HG03139 (cell line): ENCODE results near the gene KLHL33.

Experiments
- ATAC-seq: cut with Tn5 transposase; IDR thresholded peaks from one replicate; pipeline ENCODE4 v1.9.1; 2021; ENCODE audit not compliant: unreplicated experiment

KLHL33 gene

GRCh38 chr14:20435582-20436362, at the start of gene KLHL33:
KLHL33 (minus strand) TSS chr14:20436166; CDS start chr14:20435811, 355 bp downstream.
- no peak for ATAC-seq

GRCh38 chr14:20482382-20482781, 46.4 kb upstream of the KLHL33 start:
- ATAC-seq, result no peak

- ATAC-seq, result no peak
These were observed 42.9 kb upstream of the KLHL33 start for GRCh38 chr14:20478894-20479293.

- ATAC-seq, result no peak
These were observed 41.4 kb upstream of the KLHL33 start for GRCh38 chr14:20477211-20477876.

GRCh38 chr14:20476776-20477175, 40.8 kb upstream of the KLHL33 start:
- ATAC-seq, result no peak

- no peak for ATAC-seq
These were observed 36.7 kb upstream of the KLHL33 start for GRCh38 chr14:20472536-20473169.

- ATAC-seq, result no peak
These were observed 34.6 kb upstream of the KLHL33 start for GRCh38 chr14:20470603-20470901.

GRCh38 chr14:20469890-20470602, 34.1 kb upstream of the KLHL33 start:
- peak; percentile 24 for ATAC-seq

GRCh38 chr14:20469242-20469889, 33.4 kb upstream of the KLHL33 start, which contains the start of gene PNP:
PNP (plus strand) TSS chr14:20469406; CDS start chr14:20469525, 119 bp downstream.
- ATAC-seq, result peak; percentile 91

- no peak for ATAC-seq
These were observed 32.8 kb upstream of the KLHL33 start for GRCh38 chr14:20468764-20469241.

GRCh38 chr14:20461225-20462141, 25.5 kb upstream of the KLHL33 start, which contains the start of gene PIP4P1:
PIP4P1 (minus strand) TSS chr14:20461434; CDS start chr14:20461325, 109 bp downstream.
- ATAC-seq, result peak; percentile 87

GRCh38 chr14:20460458-20461224, 24.7 kb upstream of the KLHL33 start:
- ATAC-seq, result peak; percentile 7

GRCh38 chr14:20458031-20458789, 22.2 kb upstream of the KLHL33 start:
- ATAC-seq, result no peak

- ATAC-seq, result no peak
These were observed 21.0 kb upstream of the KLHL33 start for GRCh38 chr14:20456971-20457370.

- peak; percentile 34 for ATAC-seq
These were observed 19.7 kb upstream of the KLHL33 start for GRCh38 chr14:20455355-20456300.

- peak; percentile 79 for ATAC-seq
These were observed 18.8 kb upstream of the KLHL33 start, which contains the start of the genes APEX1 and OSGEP for GRCh38 chr14:20454516-20455354. APEX1 (plus strand) TSS chr14:20455226; CDS start chr14:20455646, 420 bp downstream. OSGEP (minus strand) TSS chr14:20454812; CDS start chr14:20454683, 129 bp downstream.
